PC-9 (cell line): Measurements from ENCODE around the gene RBM19. TPM values are rescaled to one million over a fixed set of nuclear protein-coding genes. Genes with fewer than 3 reads are reported as not detected.

ENCODE experiments used
- BruUV-seq: library from RNA; stranded (reverse); fragments of 400-500 nt; replicated peaks from 2 replicates; lab custom pipeline; 2021; lab: Mats Ljungman, UMichigan
- CTCF ChIA-PET: fragments of 300-600 bp; sonication (Branson Sonifier 250); formaldehyde crosslinking; loops from one replicate; lab custom pipeline; 2022; ENCODE audit warnings: antibody characterized with exemption; lab: Charles Lee
- POLR2A ChIA-PET: fragments of 300-600 bp; sonication (Branson Sonifier 250); formaldehyde crosslinking; loops from one replicate; lab custom pipeline; 2022; ENCODE audit warnings: antibody characterized with exemption; ENCODE audit not compliant: unreplicated experiment; lab: Charles Lee
- DNase-seq, 2 experiments: peaks; one replicate each; pipeline versions ENCODE4 v3.0.0 to v3.0.0-alpha.2; 2015 to 2022; ENCODE audit warnings: mixed read lengths in 1 of 2
- H2AFZ ChIP-seq: fragments of 200-600 bp; sonication (generic); 2 replicates; pipeline ENCODE4 v1.8.1; 2017; ENCODE audit warnings: antibody characterized with exemption
- H3F3A ChIP-seq: fragments of 200-600 bp; sonication (generic); 2 replicates; pipeline ENCODE4 v1.8.1; 2017; ENCODE audit warnings: antibody characterized with exemption, mild to moderate bottlenecking, low read depth; ENCODE audit not compliant: insufficient read depth
- H3K27ac ChIP-seq: fragments of 200-600 bp; sonication (generic); 2 replicates; pipeline ENCODE4 v1.6.1; 2016; ENCODE audit warnings: mixed run types
- H3K27me3 ChIP-seq: fragments of 200-600 bp; sonication (generic); 2 replicates; pipeline ENCODE4 v1.6.1; 2016; ENCODE audit warnings: low read depth, mixed run types; ENCODE audit not compliant: insufficient read depth
- H3K36me3 ChIP-seq: fragments of 200-600 bp; sonication (generic); 2 replicates; pipeline ENCODE4 v1.6.1; 2016; ENCODE audit warnings: low read depth, mixed run types
- H3K4me1 ChIP-seq: fragments of 200-600 bp; sonication (generic); replicated peaks from 2 replicates; pipeline ENCODE4 v1.6.1; 2016; ENCODE audit warnings: mixed run types; ENCODE audit not compliant: insufficient read depth
- H3K4me2 ChIP-seq: fragments of 200-600 bp; sonication (generic); 2 replicates; pipeline ENCODE4 v1.6.1; 2017; ENCODE audit warnings: mixed run types
- H3K4me3 ChIP-seq: fragments of 200-600 bp; sonication (generic); 2 replicates; pipeline ENCODE4 v1.6.1; 2016; ENCODE audit warnings: mixed run types
- H3K79me2 ChIP-seq: fragments of 200-600 bp; sonication (generic); 2 replicates; pipeline ENCODE4 v1.6.1; 2017; ENCODE audit warnings: low read depth, mixed run types
- H3K9me2 ChIP-seq: fragments of 200-600 bp; sonication (generic); 2 replicates; pipeline ENCODE4 v1.8.1; 2017; ENCODE audit warnings: mild to moderate bottlenecking; ENCODE audit not compliant: insufficient read depth
- H3K9me3 ChIP-seq: fragments of 200-600 bp; sonication (generic); 2 replicates; pipeline ENCODE4 v1.8.1; 2016; ENCODE audit warnings: low read depth; ENCODE audit not compliant: insufficient read depth
- H4K20me1 ChIP-seq: fragments of 200-600 bp; sonication (generic); 2 replicates; pipeline ENCODE4 v1.8.1; 2017; ENCODE audit not compliant: insufficient read depth
- CTCF ChIP-seq: fragments of 200-600 bp; sonication (generic); conservative IDR thresholded peaks from 2 replicates; pipeline ENCODE4 v1.6.1; 2017; ENCODE audit warnings: mixed run types, antibody characterized with exemption, mild to moderate bottlenecking, moderate library complexity
- EZH2 ChIP-seq: fragments of 200-600 bp; sonication (generic); IDR thresholded peaks from 2 replicates; pipeline ENCODE4 v1.8.0; 2017; ENCODE audit warnings: antibody characterized with exemption, low read depth
- intact Hi-C: fragments of 100-400 bp; cut with micrococcal nuclease; formaldehyde crosslinking; loops from one replicate; pipeline ENCODE4 v1.10.0; 2022; ENCODE audit not compliant: unreplicated experiment
- total RNA-seq: library from RNA; stranded (reverse); gene quantifications from 2 replicates; pipeline ENCODE4 v1.2.3, GENCODE V29; 2021

The RBM19 gene
- total RNA-seq, 1 experiment from 2014 or later: 23.8 TPM

- Histone ChIP-seq H4K20me1 (no peaks in the 10 kb centered on the region), H3K27ac (no peak overlapping the region), H3F3A (no peaks in the 10 kb centered on the region), H3K27me3 (no peaks in the 10 kb centered on the region), H3K4me3 (no peak overlapping the region), H3K4me2 (no peak overlapping the region), H2AFZ (no peak overlapping the region), H3K79me2 (no peaks in the 10 kb centered on the region), H3K4me1 (no peaks in the 10 kb centered on the region), H3K9me2 (no peaks in the 10 kb centered on the region), H3K36me3 (no peaks in the 10 kb centered on the region), H3K9me3 (no peaks in the 10 kb centered on the region)
- POLR2A ChIA-PET: no interaction called here
- intact Hi-C loops: no loop called here
- no TSS peak for BruUV-seq
- no peak for DNase-seq
- CTCF ChIA-PET: no interaction called here
- TF ChIP-seq CTCF (no peak), EZH2 (no peak)
These were observed 115.6 kb downstream of the RBM19 start for GRCh38 chr12:113850309-113851056.

- no peak overlapping the region for H3K27ac ChIP-seq
- no peak for TF ChIP-seq CTCF
- TF ChIP-seq EZH2: no peak
- no peaks in the 10 kb centered on the region for H3K36me3 ChIP-seq
- no peaks in the 10 kb centered on the region for H3K9me2 ChIP-seq
- CTCF ChIA-PET: no interaction called here
- no peaks in the 10 kb centered on the region for H3K27me3 ChIP-seq
- no peak overlapping the region for H3K4me2 ChIP-seq
- H2AFZ ChIP-seq: no peak overlapping the region
- no peaks in the 10 kb centered on the region for H3F3A ChIP-seq
- POLR2A ChIA-PET: no interaction called here
- no peaks in the 10 kb centered on the region for H4K20me1 ChIP-seq
- no peaks in the 10 kb centered on the region for H3K9me3 ChIP-seq
- no peaks in the 10 kb centered on the region for H3K79me2 ChIP-seq
- DNase-seq: no peak
- intact Hi-C loops: no loop called here
- BruUV-seq: no TSS peak
- no peak overlapping the region for H3K4me3 ChIP-seq
- H3K4me1 ChIP-seq: no peaks in the 10 kb centered on the region
These were observed 118.3 kb downstream of the RBM19 start for GRCh38 chr12:113847856-113848255.

- no peaks in the 10 kb centered on the region for H3K36me3 ChIP-seq
- H3F3A ChIP-seq: no peaks in the 10 kb centered on the region
- H2AFZ ChIP-seq: no peak overlapping the region
- TF ChIP-seq EZH2: no peak
- no peak for TF ChIP-seq CTCF
- no peaks in the 10 kb centered on the region for H3K9me3 ChIP-seq
- no peak overlapping the region for H3K4me2 ChIP-seq
- no peaks in the 10 kb centered on the region for H3K79me2 ChIP-seq
- no peaks in the 10 kb centered on the region for H3K9me2 ChIP-seq
- H3K4me1 ChIP-seq: no peaks in the 10 kb centered on the region
- no TSS peak for BruUV-seq
- CTCF ChIA-PET: no interaction called here
- DNase-seq: no peak
- H3K4me3 ChIP-seq: no peak overlapping the region
- intact Hi-C loops: no loop called here
- H3K27ac ChIP-seq: no peak overlapping the region
- no peaks in the 10 kb centered on the region for H3K27me3 ChIP-seq
- POLR2A ChIA-PET: no interaction called here
- H4K20me1 ChIP-seq: no peaks in the 10 kb centered on the region
These were observed 119.0 kb downstream of the RBM19 start for GRCh38 chr12:113846883-113847755.
